DOHH2 (cell line): ENCODE results near the gene PDE9A.

Source experiments
- H3F3A ChIP-seq: fragments of 200-600 bp; sonication (generic), shearing (Covaris generic); 2 replicates; pipeline ENCODE4 v1.6.0; 2016; ENCODE audit warnings: antibody characterized with exemption, mild to moderate bottlenecking; ENCODE audit not compliant: control insufficient read depth, insufficient read depth
- H3K27ac ChIP-seq: fragments of 200-600 bp; sonication (generic); 2 replicates; pipeline ENCODE4 v1.5.1; 2014; ENCODE audit warnings: low read depth, mild to moderate bottlenecking, low read length, moderate library complexity
- H3K27me3 ChIP-seq: fragments of 200-600 bp; sonication (generic); 2 replicates; pipeline ENCODE4 v1.6.1; 2014; ENCODE audit warnings: mild to moderate bottlenecking, low read length, mixed read lengths; ENCODE audit not compliant: control insufficient read depth
- H3K36me3 ChIP-seq: fragments of 200-600 bp; sonication (generic); 2 replicates; pipeline ENCODE4 v1.6.1; 2014; ENCODE audit warnings: mild to moderate bottlenecking, low read length, moderate library complexity, mixed read lengths; ENCODE audit not compliant: control insufficient read depth
- H3K4me1 ChIP-seq: fragments of 200-600 bp; sonication (generic); 2 replicates; pipeline ENCODE4 v1.6.1; 2014; ENCODE audit warnings: mild to moderate bottlenecking, low read length, mixed read lengths; ENCODE audit not compliant: control insufficient read depth
- H3K4me2 ChIP-seq: fragments of 200-600 bp; sonication (generic); 2 replicates; pipeline ENCODE4 v1.6.0; 2014; ENCODE audit warnings: mild to moderate bottlenecking, low read length, moderate library complexity
- H3K4me3 ChIP-seq: fragments of 200-600 bp; sonication (generic); 2 replicates; pipeline ENCODE4 v1.5.1; 2014; ENCODE audit warnings: mild to moderate bottlenecking, low read length, mixed read lengths
- H3K79me2 ChIP-seq: fragments of 200-600 bp; sonication (generic); 2 replicates; pipeline ENCODE4 v1.6.1; 2014; ENCODE audit warnings: mild to moderate bottlenecking, low read length, mixed read lengths; ENCODE audit not compliant: control insufficient read depth
- H3K9me2 ChIP-seq: fragments of 200-600 bp; sonication (generic); replicated peaks from 2 replicates; pipeline ENCODE4 v1.6.1; 2014; ENCODE audit warnings: mild to moderate bottlenecking, low read length, mixed read lengths; ENCODE audit not compliant: control insufficient read depth
- H3K9me3 ChIP-seq: fragments of 200-600 bp; sonication (generic); 2 replicates; pipeline ENCODE4 v1.6.1; 2014; ENCODE audit warnings: antibody characterized with exemption, low read length, mixed read lengths; ENCODE audit not compliant: control insufficient read depth, insufficient read depth
- H4K20me1 ChIP-seq: fragments of 200-600 bp; sonication (generic); 2 replicates; pipeline ENCODE4 v1.6.0; 2014; ENCODE audit warnings: low read depth, mild to moderate bottlenecking, antibody characterized with exemption, low read length, moderate library complexity; ENCODE audit not compliant: control insufficient read depth, insufficient read depth
- EZH2phosphoT487 ChIP-seq: fragments of 200-600 bp; sonication (generic); IDR thresholded peaks from 2 replicates; pipeline ENCODE4 v1.6.1; 2017; ENCODE audit warnings: borderline replicate concordance, mild to moderate bottlenecking, antibody characterized with exemption, low read length, moderate library complexity, mixed read lengths
- TF ChIP-seq, protein P1 (sequence below): fragments of 200-600 bp; sonication (generic); IDR thresholded peaks from one replicate; pipeline ENCODE4 v1.5.1; 2014; ENCODE audit warnings: antibody characterized with exemption, mild to moderate bottlenecking, low read depth, low read length; ENCODE audit not compliant: poor library complexity, severe bottlenecking

The PDE9A gene

DNA sequence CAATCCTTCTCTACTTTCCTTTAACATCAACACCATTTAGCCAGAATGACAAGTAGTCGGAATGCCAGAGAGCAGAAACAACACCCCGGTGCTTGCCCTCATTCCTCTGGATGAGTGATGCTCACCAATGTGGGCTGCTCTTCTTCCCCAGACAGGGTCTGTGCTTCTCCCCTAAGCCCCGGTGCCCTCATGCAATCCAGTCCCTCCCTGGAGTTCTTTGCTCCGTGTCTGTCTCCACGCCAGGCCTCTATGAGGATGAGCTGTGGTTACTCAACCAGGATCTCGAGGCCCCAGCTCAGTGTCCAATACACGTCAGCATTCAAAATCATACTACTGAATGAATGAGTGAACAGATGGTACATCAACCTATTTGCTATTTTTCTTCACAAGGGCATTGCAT, 29.7 kb upstream of the PDE9A start:
- Histone ChIP-seq H3K27ac (no peak overlapping the region), H3K4me2 (no peak overlapping the region), H3K27me3 (peaks cover 25% of the 10 kb centered on the region; the same call in 1 of the 2 replicates)

DNA sequence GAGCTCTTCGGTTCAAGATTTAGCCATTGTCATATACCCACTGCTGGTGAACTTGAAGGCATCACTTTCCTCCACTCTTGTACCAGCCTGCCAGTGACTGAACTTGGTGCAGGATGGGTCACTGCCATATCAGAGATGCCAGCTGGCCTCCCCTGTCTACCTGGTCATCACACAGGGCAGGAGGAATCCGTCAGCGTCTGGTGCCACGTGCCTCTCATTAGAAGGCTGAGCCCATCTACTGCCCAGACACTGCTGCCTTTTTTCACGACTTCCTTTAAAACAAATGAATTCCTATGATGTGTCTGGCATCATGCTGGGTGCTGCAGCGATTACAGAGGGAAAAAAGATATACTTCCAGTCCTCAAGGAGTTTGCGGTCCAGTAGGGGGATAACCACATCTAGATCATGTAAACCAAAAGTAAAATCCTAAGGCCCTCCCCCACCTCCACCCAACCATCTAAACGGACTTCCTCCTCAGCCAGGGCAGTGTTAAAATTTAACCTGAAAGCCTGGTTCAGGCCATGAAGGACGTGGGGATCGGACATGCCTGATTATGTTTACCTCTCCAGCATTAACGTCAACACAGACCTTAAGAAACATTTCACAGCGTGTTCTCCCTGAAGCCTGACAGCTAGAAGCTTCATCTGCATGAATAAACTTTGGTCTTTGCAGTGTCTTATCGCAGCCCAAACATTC, 29.2 kb upstream of the PDE9A start:
- H3K79me2 ChIP-seq = no peaks in the 10 kb centered on the region
- no peaks in the 10 kb centered on the region for H3K4me1 ChIP-seq
- H3K36me3 ChIP-seq = no peaks in the 10 kb centered on the region
- H3K27me3 ChIP-seq = peaks cover 21% of the 10 kb centered on the region; the same call in 1 of the 2 replicates
- H3K4me2 ChIP-seq = no peak overlapping the region
- H3K9me2 ChIP-seq = no peaks in the 10 kb centered on the region
- no peaks in the 10 kb centered on the region for H4K20me1 ChIP-seq
- no peak overlapping the region for H3K4me3 ChIP-seq
- no peaks in the 10 kb centered on the region for H3F3A ChIP-seq
- H3K27ac ChIP-seq = no peak overlapping the region
- H3K9me3 ChIP-seq = no peaks in the 10 kb centered on the region
- no peak for TF ChIP-seq EZH2phosphoT487
- TF ChIP-seq, protein P1, sequence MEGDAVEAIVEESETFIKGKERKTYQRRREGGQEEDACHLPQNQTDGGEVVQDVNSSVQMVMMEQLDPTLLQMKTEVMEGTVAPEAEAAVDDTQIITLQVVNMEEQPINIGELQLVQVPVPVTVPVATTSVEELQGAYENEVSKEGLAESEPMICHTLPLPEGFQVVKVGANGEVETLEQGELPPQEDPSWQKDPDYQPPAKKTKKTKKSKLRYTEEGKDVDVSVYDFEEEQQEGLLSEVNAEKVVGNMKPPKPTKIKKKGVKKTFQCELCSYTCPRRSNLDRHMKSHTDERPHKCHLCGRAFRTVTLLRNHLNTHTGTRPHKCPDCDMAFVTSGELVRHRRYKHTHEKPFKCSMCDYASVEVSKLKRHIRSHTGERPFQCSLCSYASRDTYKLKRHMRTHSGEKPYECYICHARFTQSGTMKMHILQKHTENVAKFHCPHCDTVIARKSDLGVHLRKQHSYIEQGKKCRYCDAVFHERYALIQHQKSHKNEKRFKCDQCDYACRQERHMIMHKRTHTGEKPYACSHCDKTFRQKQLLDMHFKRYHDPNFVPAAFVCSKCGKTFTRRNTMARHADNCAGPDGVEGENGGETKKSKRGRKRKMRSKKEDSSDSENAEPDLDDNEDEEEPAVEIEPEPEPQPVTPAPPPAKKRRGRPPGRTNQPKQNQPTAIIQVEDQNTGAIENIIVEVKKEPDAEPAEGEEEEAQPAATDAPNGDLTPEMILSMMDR = no peak

More for the DNA sequence above, 29.7 kb upstream of the PDE9A start:
- Histone ChIP-seq H3K4me1 (no peaks in the 10 kb centered on the region), H3F3A (no peaks in the 10 kb centered on the region), H3K36me3 (no peaks in the 10 kb centered on the region), H3K79me2 (no peaks in the 10 kb centered on the region), H4K20me1 (no peaks in the 10 kb centered on the region), H3K9me3 (no peaks in the 10 kb centered on the region), H3K9me2 (no peaks in the 10 kb centered on the region), H3K4me3 (no peak overlapping the region)
- no peak for TF ChIP-seq EZH2phosphoT487
- TF ChIP-seq, protein P1 = no peak

DNA sequence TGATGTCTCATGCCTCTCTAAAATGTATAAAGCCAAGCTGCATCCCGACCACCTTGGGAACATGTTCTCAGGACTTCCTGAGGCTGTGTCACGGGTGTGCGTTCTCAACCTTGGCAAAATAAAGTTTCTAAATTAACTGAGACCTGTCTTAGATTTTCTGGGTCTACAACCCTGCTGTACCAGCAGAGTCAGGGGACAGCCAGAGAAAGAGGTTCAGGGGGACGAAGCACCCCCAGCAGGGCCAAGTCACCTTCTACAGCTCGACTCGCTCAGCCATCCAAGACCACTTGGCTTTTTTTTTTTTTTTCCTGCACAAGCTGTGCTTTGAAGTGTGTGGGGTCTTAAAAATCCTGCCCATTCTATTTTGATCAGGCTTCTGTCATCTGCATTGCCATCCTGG, 28.5 kb upstream of the PDE9A start:
- no peaks in the 10 kb centered on the region for H3K9me2 ChIP-seq
- TF ChIP-seq EZH2phosphoT487 = no peak
- TF ChIP-seq, protein P1 = no peak
- no peak overlapping the region for H3K4me3 ChIP-seq
- no peaks in the 10 kb centered on the region for H3K36me3 ChIP-seq
- H3K79me2 ChIP-seq = no peaks in the 10 kb centered on the region
- H3F3A ChIP-seq = no peaks in the 10 kb centered on the region
- no peaks in the 10 kb centered on the region for H3K9me3 ChIP-seq
- H4K20me1 ChIP-seq = no peaks in the 10 kb centered on the region
- no peak overlapping the region for H3K27ac ChIP-seq
- peaks cover 17% of the 10 kb centered on the region; the same call in 1 of the 2 replicates for H3K27me3 ChIP-seq
- H3K4me1 ChIP-seq = no peaks in the 10 kb centered on the region
- no peak overlapping the region for H3K4me2 ChIP-seq
